ENCODE measurements around the gene FABP3. TPM values are rescaled to one million over a fixed set of nuclear protein-coding genes. Genes with fewer than 3 reads are reported as not detected.

The FABP3 gene
- total and polyA plus RNA-seq, 2 of the 8 experiments (the other 6 are each of a cell fraction or from before 2014, with no cell fraction given), result 34.8 to 43.9 TPM

DNA sequence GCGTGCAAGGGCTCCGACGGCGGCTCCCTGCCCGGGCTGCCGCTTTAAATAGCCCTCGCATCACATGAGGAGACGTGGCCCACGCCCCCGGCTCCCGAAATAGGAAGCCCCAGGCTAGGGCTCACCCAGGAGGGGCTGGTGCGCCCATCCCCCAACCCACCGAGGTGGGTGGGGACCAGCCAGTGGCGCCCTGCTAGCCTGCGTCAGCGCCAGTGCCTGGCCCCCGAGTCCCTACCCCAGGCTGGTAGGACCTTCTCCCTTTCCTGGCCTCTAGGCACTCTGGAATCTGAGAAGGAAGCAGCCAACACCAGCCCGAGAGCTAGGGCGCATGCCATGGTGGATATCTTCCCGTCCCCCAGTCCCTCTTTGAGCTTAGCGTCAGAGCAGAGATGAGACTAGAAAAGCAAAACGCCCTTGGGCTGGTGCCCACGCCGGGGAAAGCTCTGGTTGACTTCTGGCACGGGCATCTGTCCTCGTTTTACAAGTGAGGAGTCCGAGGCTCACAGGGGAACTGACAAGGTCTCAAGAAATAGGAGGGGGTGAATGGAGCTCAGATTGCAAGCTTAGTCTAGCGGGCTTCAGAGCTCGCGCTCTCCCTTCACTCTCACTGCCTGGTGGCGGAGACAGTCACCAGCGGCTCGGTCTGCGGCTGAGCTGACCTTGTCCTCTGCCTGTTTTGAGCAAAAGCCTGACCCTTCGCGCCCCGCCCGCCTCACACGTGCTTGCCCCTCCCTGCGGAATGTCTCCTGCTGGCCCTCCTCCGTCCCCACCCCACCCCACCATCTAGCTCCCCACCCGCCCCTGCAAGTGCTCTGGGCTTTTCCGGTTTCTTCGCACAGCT is at the start of gene FABP3 (continued):
- TF ChIP-seq RAD21 (IDR thresholded peaks at IDR 0.05 in 1 of 2, conservative IDR thresholded peaks at IDR 0.05 in 1 of 2; ENCODE audit: low read depth in 2 of 2, low read length in 2 of 2), result peak in 1 of 2 experiments; percentile 10; a peak in 1 of 4 replicates
- TF ChIP-seq, protein P1, sequence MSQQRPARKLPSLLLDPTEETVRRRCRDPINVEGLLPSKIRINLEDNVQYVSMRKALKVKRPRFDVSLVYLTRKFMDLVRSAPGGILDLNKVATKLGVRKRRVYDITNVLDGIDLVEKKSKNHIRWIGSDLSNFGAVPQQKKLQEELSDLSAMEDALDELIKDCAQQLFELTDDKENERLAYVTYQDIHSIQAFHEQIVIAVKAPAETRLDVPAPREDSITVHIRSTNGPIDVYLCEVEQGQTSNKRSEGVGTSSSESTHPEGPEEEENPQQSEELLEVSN (IDR thresholded peaks at IDR 0.05), result peak; percentile 76
- TF ChIP-seq TCF12 (IDR thresholded peaks at IDR 0.05; ENCODE audit: low read depth, low read length), result 0 out of 2 replicates have a peak, but pooled peaks have one; percentile 61
- TF ChIP-seq CHD1 (IDR thresholded peaks at IDR 0.05; ENCODE audit: low read depth, low read length), result no peak
- TF ChIP-seq POLR2AphosphoS5 (IDR thresholded peaks at IDR 0.05; ENCODE audit: low read depth, low read length), result peak; percentile 94
- TF ChIP-seq HDAC6 (IDR thresholded peaks at IDR 0.05; ENCODE audit: low read depth, low read length), result no peak
- TF ChIP-seq, protein P2, sequence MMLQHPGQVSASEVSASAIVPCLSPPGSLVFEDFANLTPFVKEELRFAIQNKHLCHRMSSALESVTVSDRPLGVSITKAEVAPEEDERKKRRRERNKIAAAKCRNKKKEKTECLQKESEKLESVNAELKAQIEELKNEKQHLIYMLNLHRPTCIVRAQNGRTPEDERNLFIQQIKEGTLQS (IDR thresholded peaks at IDR 0.05; ENCODE audit: insufficient read depth, low read depth, low read length), result no peak
- TF ChIP-seq BCL11A (IDR thresholded peaks at IDR 0.05; ENCODE audit: low read depth in 2 of 2, low read length in 2 of 2), result no peak
- TF ChIP-seq ASH2L (IDR thresholded peaks at IDR 0.05; ENCODE audit: low read length), result peak; percentile 85
- no peak for TF ChIP-seq GABPA (IDR thresholded peaks at IDR 0.05; ENCODE audit: borderline replicate concordance, insufficient read depth, low read length)
- TF ChIP-seq KDM1A (IDR thresholded peaks at IDR 0.05; ENCODE audit: borderline replicate concordance, low read length), result no peak
- 0 out of 2 replicates have a peak, but pooled peaks have one; percentile 28 for TF ChIP-seq YY1 (IDR thresholded peaks at IDR 0.05; ENCODE audit: low read depth, low read length)
- no peak for TF ChIP-seq POU5F1 (IDR thresholded peaks at IDR 0.05; ENCODE audit: low read depth, low read length)
- peak; percentile 98 for TF ChIP-seq TEAD4 (IDR thresholded peaks at IDR 0.05; ENCODE audit: low read depth, low read length)
- peak; percentile 46 for TF ChIP-seq PHF8 (conservative IDR thresholded peaks at IDR 0.05; ENCODE audit: low read depth, low read length)
- peak; percentile 74 to 96 for TF ChIP-seq POLR2A (IDR thresholded peaks at IDR 0.05; ENCODE audit: control extremely low read depth in 1 of 2, low read depth in 2 of 2, low read length in 2 of 2)
- peak; percentile 66 for TF ChIP-seq KDM4A (IDR thresholded peaks at IDR 0.05; ENCODE audit: low read depth, low read length, severe bottlenecking)
- no peak for TF ChIP-seq BACH1 (IDR thresholded peaks at IDR 0.05; ENCODE audit: low read length)
- peak; percentile 86 for TF ChIP-seq TAF1 (IDR thresholded peaks at IDR 0.05; ENCODE audit: low read depth, low read length)
- TF ChIP-seq TAF7 (optimal IDR thresholded peaks at IDR 0.05; ENCODE audit: borderline replicate concordance, low read depth, low read length), result peak; percentile 16

Measured in H1 (cell line).